Stimulated activated CD4-positive, alpha-beta T cell treated with anti-CD3 and anti-CD28 coated beads, Interleukin-2, amount 100 ng/mL, for 4 hours (primary cell): Measurements from ENCODE around the gene ANTXR2.

Experiments
- DNase-seq: peaks from one replicate; pipeline ENCODE4 v3.0.0-alpha.2; 2020; ENCODE audit warnings: low read depth

Gene ANTXR2

GRCh38 chr4:80069108-80069836 lies 3.8 kb downstream of the ANTXR2 start:
- no peak for DNase-seq

GRCh38 chr4:80065601-80066000 lies 7.4 kb downstream of the ANTXR2 start:
- DNase-seq: no peak

DNA sequence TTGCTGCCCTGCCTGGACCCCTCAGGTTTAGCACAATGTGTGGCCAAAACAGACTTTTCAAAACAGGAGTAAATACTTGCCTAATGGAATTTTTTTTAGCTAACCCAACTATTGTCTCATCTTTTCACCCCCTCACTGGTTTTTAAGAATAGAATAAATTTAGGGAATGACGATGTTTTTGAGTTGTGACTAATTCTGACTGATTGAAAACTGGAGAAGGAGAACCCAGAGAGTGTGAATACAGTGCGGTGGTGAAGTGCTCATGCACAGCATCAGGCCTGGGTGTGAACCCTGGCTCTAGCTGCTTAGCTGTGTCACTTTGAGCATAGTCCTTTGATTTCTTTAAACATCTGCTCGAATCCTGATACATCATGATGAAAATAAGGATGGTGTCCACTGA lies 10.5 kb downstream of the ANTXR2 start:
- DNase-seq: no peak

- no peak for DNase-seq
These were observed 12.2 kb downstream of the ANTXR2 start for GRCh38 chr4:80060804-80061203.

- DNase-seq: no peak
These were observed 14.3 kb downstream of the ANTXR2 start for GRCh38 chr4:80058740-80059139.

DNA sequence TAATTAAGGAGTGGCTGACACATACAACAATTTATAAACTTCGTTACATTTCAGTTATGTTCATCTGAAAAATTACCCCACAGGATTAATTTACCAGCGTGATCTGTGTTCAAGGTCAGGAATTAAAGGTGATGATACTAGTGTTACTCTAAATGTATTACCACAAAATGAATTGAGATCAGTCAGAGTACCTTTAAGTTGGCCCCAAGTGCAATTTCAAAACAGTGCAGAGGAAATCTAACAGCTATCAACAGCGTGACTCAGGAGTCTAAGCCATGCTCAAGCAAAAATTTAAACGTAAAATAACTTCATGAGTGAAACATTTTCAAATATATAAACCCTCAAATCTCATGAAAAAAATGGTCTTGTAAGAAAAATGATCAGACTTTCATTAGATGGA lies 18.7 kb downstream of the ANTXR2 start:
- no peak for DNase-seq

DNA sequence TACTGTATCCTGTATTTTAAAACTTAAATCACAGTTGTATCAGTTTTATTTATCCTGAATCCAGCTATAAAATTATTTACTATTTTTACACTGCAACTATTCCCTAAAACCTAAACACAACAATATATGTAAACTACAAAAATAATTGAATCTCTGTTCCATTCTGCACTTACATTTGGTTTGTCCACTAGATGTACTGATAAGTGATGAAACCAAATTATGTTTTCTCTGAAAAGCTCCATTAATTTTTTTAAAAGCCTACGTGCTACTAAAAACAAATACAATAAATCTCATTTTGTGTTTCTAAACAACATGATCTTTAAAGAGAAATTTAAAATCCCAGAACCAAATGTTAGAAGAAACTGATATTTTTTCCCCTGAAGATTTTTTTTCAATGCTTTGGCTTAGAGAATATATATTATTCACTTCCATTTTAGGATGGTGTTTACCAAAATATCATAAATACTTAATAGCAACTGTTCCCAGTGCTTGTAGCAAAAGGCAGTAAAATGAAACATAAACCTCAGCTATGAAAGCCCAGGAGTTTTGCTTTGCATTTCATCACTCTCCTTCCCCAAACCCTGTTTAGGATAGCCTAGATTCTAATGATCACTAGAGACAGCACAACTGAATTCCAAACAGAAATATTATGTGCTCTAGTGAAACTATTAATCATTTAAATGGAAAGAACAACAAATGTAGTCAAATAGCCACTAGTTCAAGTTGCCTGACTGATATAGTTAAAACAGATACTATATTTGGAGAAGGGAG lies 19.7 kb downstream of the ANTXR2 start:
- DNase-seq: no peak

- DNase-seq: no peak
These were observed 23.1 kb downstream of the ANTXR2 start for GRCh38 chr4:80049813-80050534.

GRCh38 chr4:80049402-80049801 lies 23.6 kb downstream of the ANTXR2 start:
- DNase-seq: no peak

DNA sequence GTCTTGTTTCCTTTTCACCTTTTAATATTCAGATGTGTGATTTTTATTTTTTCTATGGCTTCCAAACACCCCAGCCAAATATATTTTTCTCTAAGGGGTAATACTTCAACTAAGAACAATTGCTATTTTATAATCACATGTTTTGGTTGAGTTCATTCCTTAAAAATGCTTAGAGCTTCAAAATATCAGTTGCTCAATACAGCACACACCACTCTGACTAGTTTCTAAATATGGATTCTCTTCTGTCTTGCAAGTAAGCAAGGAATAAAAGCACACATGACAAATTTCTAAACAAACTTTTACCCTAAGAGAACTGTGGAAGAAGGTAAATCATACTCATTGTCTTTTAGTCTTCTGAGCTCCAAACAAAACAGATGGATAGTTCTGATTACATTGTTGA lies 27.2 kb downstream of the ANTXR2 start:
- no peak for DNase-seq

GRCh38 chr4:80043541-80043940 lies 29.5 kb downstream of the ANTXR2 start:
- DNase-seq: no peak

- DNase-seq: no peak
These were observed 30.2 kb downstream of the ANTXR2 start for GRCh38 chr4:80042821-80043220.

DNA sequence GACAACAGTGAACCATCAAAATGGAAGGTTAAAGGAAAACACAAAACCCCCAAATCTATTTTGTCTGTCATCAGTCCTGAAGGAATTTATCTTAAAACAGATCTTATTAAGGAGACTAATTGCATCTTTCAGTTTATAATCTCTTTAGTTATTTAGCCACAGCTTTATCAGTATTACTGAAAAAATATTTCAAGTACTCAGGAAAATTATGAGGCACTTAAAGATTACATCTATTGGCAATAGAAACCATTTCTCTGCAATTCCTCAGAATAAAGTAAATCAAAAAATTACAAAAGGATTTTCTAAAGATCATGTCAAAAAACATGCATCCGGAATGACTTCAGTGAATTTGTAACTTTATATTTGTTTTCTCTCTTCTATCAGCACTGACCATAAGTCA lies 35.2 kb downstream of the ANTXR2 start:
- DNase-seq: no peak

DNA sequence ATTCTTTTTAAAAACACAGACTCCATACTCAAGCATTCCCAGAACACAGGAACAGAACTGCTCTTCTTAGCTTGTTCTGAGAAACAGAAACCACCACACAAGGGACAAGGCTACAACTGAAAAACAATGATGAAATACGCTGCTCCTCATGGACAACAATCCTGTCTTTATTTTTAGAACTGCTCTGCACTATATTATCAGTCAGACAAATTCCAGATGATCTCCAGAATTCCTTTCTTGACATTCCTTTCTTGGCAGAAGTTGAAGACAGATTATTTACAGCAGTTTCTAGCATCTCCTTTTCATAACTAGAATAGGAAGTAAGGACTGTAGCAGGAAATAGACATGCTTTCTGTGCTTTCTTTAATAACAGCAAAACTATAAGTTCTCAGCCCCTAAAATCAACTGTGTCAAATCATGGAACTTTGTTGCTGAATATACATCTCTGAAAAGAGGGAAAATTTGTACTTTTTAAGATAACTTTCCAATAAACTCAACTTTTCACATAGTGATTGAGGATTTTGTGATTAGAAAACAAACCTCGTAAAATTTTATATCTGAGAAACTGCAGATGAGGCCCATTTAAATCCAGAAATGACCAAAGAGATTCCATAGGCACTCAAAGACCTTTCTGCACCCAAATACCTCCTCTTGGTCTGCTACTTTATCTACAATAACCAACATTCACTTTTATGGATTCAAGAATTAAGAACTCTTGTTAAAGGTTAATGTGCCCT lies 35.9 kb downstream of the ANTXR2 start:
- DNase-seq: no peak

- no peak for DNase-seq
These were observed 36.7 kb downstream of the ANTXR2 start for GRCh38 chr4:80036306-80036705.

GRCh38 chr4:80035336-80035735 lies 37.7 kb downstream of the ANTXR2 start:
- DNase-seq: no peak

- no peak for DNase-seq
These were observed 39.4 kb downstream of the ANTXR2 start for GRCh38 chr4:80033581-80033980.

DNA sequence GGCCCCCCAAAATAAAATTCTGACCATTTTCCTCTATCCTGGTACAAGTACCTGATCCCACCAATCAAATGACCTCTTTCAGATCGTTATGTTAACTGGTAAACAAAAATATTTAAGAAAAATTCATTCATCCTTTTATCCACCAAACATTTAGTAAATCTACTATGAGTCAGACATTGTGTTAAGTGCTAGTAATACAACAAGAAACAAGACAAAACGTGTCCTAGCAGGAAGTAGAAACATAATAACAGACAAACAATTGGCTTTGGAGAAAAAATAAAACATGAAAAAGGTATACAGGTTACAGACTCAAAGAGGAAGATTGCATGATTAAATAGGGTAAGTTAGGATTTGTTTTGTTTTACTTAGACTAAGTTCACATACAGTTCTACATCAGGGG lies 43.7 kb downstream of the ANTXR2 start:
- DNase-seq: no peak

DNA sequence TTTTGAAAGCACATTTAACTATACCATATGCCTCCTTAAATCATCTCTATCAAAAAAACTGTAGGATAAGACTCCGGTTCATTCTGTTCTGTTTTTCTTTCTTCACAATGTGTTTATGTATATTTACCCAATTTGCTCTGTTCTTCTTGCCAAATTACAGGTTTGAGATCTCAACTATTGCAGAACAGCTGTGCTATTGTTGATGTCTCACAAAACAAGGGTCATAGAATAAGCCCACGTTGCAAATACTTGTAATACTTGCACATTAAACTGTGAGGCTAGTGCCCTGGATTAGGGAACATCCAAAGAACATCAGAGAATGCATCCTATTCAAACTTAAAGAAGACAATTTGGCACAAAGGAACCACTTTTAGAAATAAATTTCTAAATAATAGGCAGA lies 45.4 kb downstream of the ANTXR2 start:
- DNase-seq: no peak

GRCh38 chr4:80026100-80026499 lies 46.9 kb downstream of the ANTXR2 start:
- DNase-seq: no peak

GRCh38 chr4:80024335-80024734 lies 48.7 kb downstream of the ANTXR2 start:
- DNase-seq: no peak

DNA sequence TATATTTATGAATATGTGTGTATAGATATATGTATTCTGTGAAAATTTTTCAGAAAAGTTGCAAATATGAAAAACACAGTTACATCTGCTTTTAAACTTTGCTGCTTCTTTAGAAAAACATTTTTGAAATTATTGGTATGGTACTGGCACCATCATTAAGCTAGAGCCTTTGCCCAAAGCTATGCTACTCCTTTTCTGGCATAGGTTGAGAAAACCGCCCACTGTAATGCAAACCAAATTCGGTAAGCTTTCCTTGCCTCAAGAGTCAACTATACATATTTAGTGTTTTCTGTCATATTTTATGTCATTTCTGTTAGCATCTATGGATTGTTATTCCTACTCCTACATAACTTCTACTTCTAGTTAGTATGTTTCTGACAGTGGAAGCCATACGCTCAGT lies 50.7 kb downstream of the ANTXR2 start:
- no peak for DNase-seq
